ENCODE results near the gene MED9. TPM values are rescaled to one million over a fixed set of nuclear protein-coding genes. Genes with fewer than 3 reads are reported as not detected.

MED9 gene
- polyA plus RNA-seq, 1 of the 3 experiments (the other 2 are of a cell fraction): 10.1 TPM

GRCh38 chr17:17455173-17455572 lies 21.6 kb upstream of the MED9 start:
- 100% methylated on average over 1 of the region's 4 CpGs for WGBS (ENCODE audit: low lambda C conversion rate)
- Histone ChIP-seq H3K27me3 (ENCODE audit: insufficient read depth) (no peaks in the 10 kb centered on the region), H3K36me3 (replicated peaks in 1 of 2; ENCODE audit: control insufficient read depth in 1 of 2, insufficient read depth in 2 of 2, low read length in 1 of 2) (no peaks in the 10 kb centered on the region), H4K20me1 (ENCODE audit: insufficient read depth) (no peaks in the 10 kb centered on the region), H3K79me2 (ENCODE audit: insufficient read depth) (no peaks in the 10 kb centered on the region), H3F3A (replicated peaks; ENCODE audit: insufficient read depth) (no peaks in the 10 kb centered on the region), H3K27ac (ENCODE audit: low read depth in 2 of 2, low read length in 1 of 2) (no peak overlapping the region), H2AFZ (ENCODE audit: low read depth) (no peak overlapping the region), H3K9me3 (no peaks in the 10 kb centered on the region), H3K9ac (no peak overlapping the region), H3K4me1 (ENCODE audit: control insufficient read depth in 1 of 2, insufficient read depth in 2 of 2, low read depth in 1 of 2, low read length in 1 of 2) (no peaks in the 10 kb centered on the region), H3K4me3 (ENCODE audit: low read depth in 2 of 2, low read length in 1 of 2) (no peak overlapping the region), H3K9me2 (no peaks in the 10 kb centered on the region), H3K4me2 (no peak overlapping the region)
- DNase-seq: no peak
- no peak for TF ChIP-seq FOXM1 (IDR thresholded peaks at IDR 0.05; ENCODE audit: low read depth)
- TF ChIP-seq YY1 (IDR thresholded peaks at IDR 0.05; ENCODE audit: low read depth): no peak
- no peak for TF ChIP-seq USF1 (IDR thresholded peaks at IDR 0.05; ENCODE audit: borderline replicate concordance, low read depth)
- TF ChIP-seq RCOR1 (IDR thresholded peaks at IDR 0.05; ENCODE audit: low read length): no peak
- no peak for TF ChIP-seq MAX (IDR thresholded peaks at IDR 0.05; ENCODE audit: low read depth)
- TF ChIP-seq ELF1 (IDR thresholded peaks at IDR 0.05): no peak
- no peak for TF ChIP-seq TCF12 (IDR thresholded peaks at IDR 0.05)
- no peak for TF ChIP-seq SIN3A (IDR thresholded peaks at IDR 0.05; ENCODE audit: borderline replicate concordance, low read depth, low read length)
- no peak for TF ChIP-seq ZBTB33 (IDR thresholded peaks at IDR 0.05; ENCODE audit: borderline replicate concordance, low read depth)
- no peak for TF ChIP-seq FOSL2 (IDR thresholded peaks at IDR 0.05; ENCODE audit: borderline replicate concordance, low read depth)
- no peak for TF ChIP-seq POLR2AphosphoS5 (IDR thresholded peaks at IDR 0.05; ENCODE audit: low read depth, low read length)
- TF ChIP-seq USF2 (IDR thresholded peaks at IDR 0.05; ENCODE audit: borderline replicate concordance, low read depth, low read length): no peak
- no peak for TF ChIP-seq EP300 (IDR thresholded peaks at IDR 0.05; ENCODE audit: borderline replicate concordance in 1 of 2, low read depth in 1 of 2, low read length in 1 of 2)
- TF ChIP-seq NRF1 (IDR thresholded peaks at IDR 0.05; ENCODE audit: low read depth, low read length): no peak
- TF ChIP-seq RFX5 (IDR thresholded peaks at IDR 0.05; ENCODE audit: low read length): no peak
- TF ChIP-seq RXRA (IDR thresholded peaks at IDR 0.05; ENCODE audit: borderline replicate concordance, low read depth): no peak
- CTCF ChIA-PET: interaction anchor here (0.8 to 1.2 kb wide), 2 partner anchors 64 to 1925 kb away, joined by 4 read pairs; no protein-coding TSS in a partner anchor
- POLR2A ChIA-PET: no interaction called here
